Activated T-cell treated with anti-CD3 and anti-CD28 coated beads, Interleukin-2, amount 50 U/mL, for 4 hours (primary cell): Measurements from ENCODE around the gene CDH23. TPM values are rescaled to one million over a fixed set of nuclear protein-coding genes. Genes with fewer than 3 reads are reported as not detected.

Experiments
- total RNA-seq, 3 donors: library from RNA; stranded (reverse); gene quantifications; one replicate each; pipeline ENCODE4 v1.2.1, GENCODE V29; 2021

Gene CDH23
- total RNA-seq, 3 donors from 2014 or later: 0.71 to 1.2 (median 1.1) TPM

Other genes starting within 250 kb of the CDH23 start
- under 1 TPM; 0.26 to 0.43 (median 0.35) TPM for gene UNC5B, start 184.3 kb upstream of the CDH23 start, total RNA-seq
- gene SLC29A3, start 77.7 kb upstream of the CDH23 start, total RNA-seq: 1 to 10 TPM; 5.0 to 5.5 (median 5.4) TPM